Measurements from ENCODE around the gene DMC1.

Gene DMC1

GRCh38 chr22:38566726-38567504 is 3.1 kb downstream of the DMC1 start:
- DNase-seq, result no peak

GRCh38 chr22:38565441-38565840 is 4.5 kb downstream of the DMC1 start:
- DNase-seq, result no peak

- DNase-seq, result no peak
Observed at GRCh38 chr22:38564669-38565068, 5.3 kb downstream of the DMC1 start.

- no peak for DNase-seq
Observed at GRCh38 chr22:38554281-38554680, 15.7 kb downstream of the DMC1 start.

GRCh38 chr22:38549101-38549894 is 20.7 kb downstream of the DMC1 start:
- DNase-seq, result no peak

GRCh38 chr22:38540701-38541100 is 29.3 kb downstream of the DMC1 start:
- DNase-seq, result no peak

- no peak for DNase-seq
Observed at GRCh38 chr22:38531251-38531938, 38.6 kb downstream of the DMC1 start.

GRCh38 chr22:38524429-38524828 is 45.6 kb downstream of the DMC1 start:
- no peak for DNase-seq

- DNase-seq, result no peak
Observed at GRCh38 chr22:38523479-38523878, 46.5 kb downstream of the DMC1 start.

GRCh38 chr22:38523029-38523428 is 47.0 kb downstream of the DMC1 start:
- DNase-seq, result no peak

GRCh38 chr22:38519453-38520250 is 50.3 kb downstream of the DMC1 start:
- DNase-seq, result no peak

GRCh38 chr22:38518620-38519019 is 51.4 kb downstream of the DMC1 start:
- no peak for DNase-seq

GRCh38 chr22:38513063-38513462 is 56.9 kb downstream of the DMC1 start:
- peak; percentile 19 for DNase-seq

GRCh38 chr22:38510416-38510970 is 59.5 kb downstream of the DMC1 start:
- DNase-seq, result no peak

- DNase-seq, result peak; percentile 81
Observed at GRCh38 chr22:38506118-38506962, 63.6 kb downstream of the DMC1 start, which contains the start of gene DDX17. TSS of gene DDX17 (minus strand) at chr22:38506311.

- DNase-seq, result peak; percentile 66
Observed at GRCh38 chr22:38505541-38506117, 64.4 kb downstream of the DMC1 start.

- DNase-seq, result peak; percentile 29
Observed at GRCh38 chr22:38504731-38505540, 65.0 kb downstream of the DMC1 start.

- no peak for DNase-seq
Observed at GRCh38 chr22:38503021-38503420, 67.0 kb downstream of the DMC1 start.

- DNase-seq, result no peak
Observed at GRCh38 chr22:38501797-38502672, 67.9 kb downstream of the DMC1 start.
